Esophagus muscularis mucosa (tissue), 3 donors: ENCODE results near the gene DAO.

Source experiments
- CTCF ChIP-seq, 3 experiments: fragments of 200-600 bp in 2 of 3; fragments of 450-650 bp in 1 of 3; sonication (generic) in 2 of 3; IDR thresholded peaks; one replicate each; pipeline ENCODE4 v1.5.1; 2017 to 2019; ENCODE audit warnings: antibody characterized with exemption in 3 of 3, mild to moderate bottlenecking in 2 of 3, moderate library complexity in 1 of 3
- POLR2A ChIP-seq: fragments of 450-650 bp; IDR thresholded peaks from one replicate; pipeline ENCODE4 v1.6.1; 2017; ENCODE audit warnings: antibody characterized with exemption, moderate library complexity, mild to moderate bottlenecking, low read depth
- POLR2AphosphoS5 ChIP-seq, 2 donors: sonication (generic); formaldehyde crosslinking; IDR thresholded peaks; one replicate each; pipeline ENCODE4 v1.6.1; 2017; ENCODE audit warnings: antibody characterized with exemption in 2 of 2

- TF ChIP-seq CTCF (IDR thresholded peaks at IDR 0.05) (no peak), POLR2AphosphoS5 (IDR thresholded peaks at IDR 0.05) (no peak), POLR2A (no peak)
Measured at GRCh38 chr12:108912361-108912760, 32.5 kb downstream of the DAO start.
